SU-DHL-6 (cell line): Measurements from ENCODE around the gene NEU2.
"Not testable (repeated sequence)": the region's sequence is repeated elsewhere in the genome, so short reads cannot be mapped to it uniquely, and the experiment has no call there.

Experiments
- H2AFZ ChIP-seq: fragments of 200-600 bp; sonication (generic); 2 replicates; pipeline ENCODE4 v1.6.1; 2014; ENCODE audit warnings: low read depth, mild to moderate bottlenecking, moderate library complexity, mixed read lengths, antibody characterized with exemption, low read length; ENCODE audit not compliant: severe bottlenecking
- H3F3A ChIP-seq: fragments of 200-600 bp; shearing (Covaris generic); 2 replicates; pipeline ENCODE4 v1.6.0; 2016; ENCODE audit warnings: antibody characterized with exemption, mild to moderate bottlenecking; ENCODE audit not compliant: insufficient read depth
- H3K27ac ChIP-seq: fragments of 200-600 bp; sonication (generic); 2 replicates; pipeline ENCODE4 v1.5.1; 2016; ENCODE audit warnings: low read depth, mild to moderate bottlenecking, low read length, moderate library complexity, mixed read lengths
- H3K27me3 ChIP-seq: fragments of 200-600 bp; sonication (generic), shearing (Covaris generic); 2 replicates; pipeline ENCODE4 v1.6.0; 2014; ENCODE audit warnings: mild to moderate bottlenecking, low read length
- H3K36me3 ChIP-seq: fragments of 200-600 bp; sonication (generic); 2 replicates; pipeline ENCODE4 v1.6.1; 2014; ENCODE audit warnings: mild to moderate bottlenecking, low read length, mixed read lengths
- H3K4me2 ChIP-seq: fragments of 300-600, 200-600 bp; shearing (Covaris generic), sonication (generic); 2 replicates; pipeline ENCODE4 v1.6.0; 2014; ENCODE audit warnings: low read length, low read depth, mild to moderate bottlenecking; ENCODE audit not compliant: poor library complexity, severe bottlenecking
- H3K4me3 ChIP-seq: fragments of 200-600 bp; sonication (generic); 2 replicates; pipeline ENCODE4 v1.5.1; 2014; ENCODE audit warnings: antibody characterized with exemption, low read length, mild to moderate bottlenecking, mixed read lengths; ENCODE audit not compliant: insufficient read depth, poor library complexity, severe bottlenecking
- H3K79me2 ChIP-seq: fragments of 200-600 bp; sonication (generic); 2 replicates; pipeline ENCODE4 v1.6.1; 2014; ENCODE audit warnings: mild to moderate bottlenecking, low read length, moderate library complexity; ENCODE audit not compliant: insufficient read depth
- H3K9ac ChIP-seq: fragments of 200-600 bp; sonication (generic); 2 replicates; pipeline ENCODE4 v1.7.0; 2014; ENCODE audit warnings: mild to moderate bottlenecking, low read length
- H3K9me2 ChIP-seq: fragments of 200-600 bp; sonication (generic); replicated peaks from 2 replicates; pipeline ENCODE4 v1.6.1; 2014; ENCODE audit warnings: low read length; ENCODE audit not compliant: insufficient read depth
- H3K9me3 ChIP-seq: fragments of 200-600 bp; sonication (generic); 2 replicates; pipeline ENCODE4 v1.6.1; 2014; ENCODE audit warnings: low read length, mixed read lengths; ENCODE audit not compliant: insufficient read depth
- H4K20me1 ChIP-seq: fragments of 200-600 bp; sonication (generic); 2 replicates; pipeline ENCODE4 v1.6.1; 2014; ENCODE audit warnings: low read depth, mild to moderate bottlenecking, antibody characterized with exemption, low read length, moderate library complexity, mixed read lengths
- EZH2phosphoT487 ChIP-seq: fragments of 200-600 bp; sonication (generic), shearing (Covaris generic); conservative IDR thresholded peaks from 2 replicates; pipeline ENCODE4 v1.6.1; 2018; ENCODE audit warnings: mild to moderate bottlenecking, antibody characterized with exemption, low read length, moderate library complexity, mixed read lengths
- TF ChIP-seq, protein P1 (sequence below): fragments of 200-600 bp; sonication (generic); IDR thresholded peaks from one replicate; pipeline ENCODE4 v1.5.1; 2017; ENCODE audit warnings: antibody characterized with exemption, mild to moderate bottlenecking, low read length, moderate library complexity; ENCODE audit not compliant: insufficient read depth, poor library complexity, severe bottlenecking

NEU2 gene

DNA sequence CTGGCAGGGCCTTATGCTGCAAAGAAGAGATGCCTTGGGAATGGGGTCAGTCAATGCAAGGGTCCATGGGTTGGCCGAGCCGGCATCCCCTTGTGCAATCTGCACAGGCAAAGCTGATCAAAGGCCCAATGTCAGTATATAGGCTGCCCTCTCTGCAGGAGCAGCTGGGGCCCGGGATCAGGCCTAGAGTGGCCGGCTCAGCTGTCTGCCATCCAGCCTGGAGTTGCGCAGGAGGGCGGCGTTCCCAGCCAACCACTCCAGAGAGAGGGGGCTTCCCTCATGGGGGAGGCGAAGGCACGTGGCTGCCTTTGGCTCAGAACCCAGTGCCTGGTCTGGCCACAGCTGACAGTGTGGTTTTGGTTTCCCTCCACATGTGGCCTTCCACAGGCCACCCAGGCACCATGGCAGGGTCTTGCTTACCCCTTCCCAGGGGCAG is 31.5 kb downstream of the NEU2 start:
- Histone ChIP-seq H3K36me3 (no peaks in the 10 kb centered on the region), H3K9ac (no peak overlapping the region), H3K9me2 (no peaks in the 10 kb centered on the region), H3K79me2 (peaks cover 82% of the 10 kb centered on the region), H3K9me3 (no peaks in the 10 kb centered on the region), H4K20me1 (peaks cover 20% of the 10 kb centered on the region; the same call in 1 of the 2 replicates), H3K4me3 (no peak overlapping the region), H3F3A (peaks cover 10% of the 10 kb centered on the region), H3K27ac (no peak overlapping the region), H3K27me3 (no peaks in the 10 kb centered on the region), H3K4me2 (peak overlapping the region; percentile 75), H2AFZ (no peak overlapping the region)
- no peak for TF ChIP-seq EZH2phosphoT487
- TF ChIP-seq, protein P1, sequence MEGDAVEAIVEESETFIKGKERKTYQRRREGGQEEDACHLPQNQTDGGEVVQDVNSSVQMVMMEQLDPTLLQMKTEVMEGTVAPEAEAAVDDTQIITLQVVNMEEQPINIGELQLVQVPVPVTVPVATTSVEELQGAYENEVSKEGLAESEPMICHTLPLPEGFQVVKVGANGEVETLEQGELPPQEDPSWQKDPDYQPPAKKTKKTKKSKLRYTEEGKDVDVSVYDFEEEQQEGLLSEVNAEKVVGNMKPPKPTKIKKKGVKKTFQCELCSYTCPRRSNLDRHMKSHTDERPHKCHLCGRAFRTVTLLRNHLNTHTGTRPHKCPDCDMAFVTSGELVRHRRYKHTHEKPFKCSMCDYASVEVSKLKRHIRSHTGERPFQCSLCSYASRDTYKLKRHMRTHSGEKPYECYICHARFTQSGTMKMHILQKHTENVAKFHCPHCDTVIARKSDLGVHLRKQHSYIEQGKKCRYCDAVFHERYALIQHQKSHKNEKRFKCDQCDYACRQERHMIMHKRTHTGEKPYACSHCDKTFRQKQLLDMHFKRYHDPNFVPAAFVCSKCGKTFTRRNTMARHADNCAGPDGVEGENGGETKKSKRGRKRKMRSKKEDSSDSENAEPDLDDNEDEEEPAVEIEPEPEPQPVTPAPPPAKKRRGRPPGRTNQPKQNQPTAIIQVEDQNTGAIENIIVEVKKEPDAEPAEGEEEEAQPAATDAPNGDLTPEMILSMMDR, result no peak

DNA sequence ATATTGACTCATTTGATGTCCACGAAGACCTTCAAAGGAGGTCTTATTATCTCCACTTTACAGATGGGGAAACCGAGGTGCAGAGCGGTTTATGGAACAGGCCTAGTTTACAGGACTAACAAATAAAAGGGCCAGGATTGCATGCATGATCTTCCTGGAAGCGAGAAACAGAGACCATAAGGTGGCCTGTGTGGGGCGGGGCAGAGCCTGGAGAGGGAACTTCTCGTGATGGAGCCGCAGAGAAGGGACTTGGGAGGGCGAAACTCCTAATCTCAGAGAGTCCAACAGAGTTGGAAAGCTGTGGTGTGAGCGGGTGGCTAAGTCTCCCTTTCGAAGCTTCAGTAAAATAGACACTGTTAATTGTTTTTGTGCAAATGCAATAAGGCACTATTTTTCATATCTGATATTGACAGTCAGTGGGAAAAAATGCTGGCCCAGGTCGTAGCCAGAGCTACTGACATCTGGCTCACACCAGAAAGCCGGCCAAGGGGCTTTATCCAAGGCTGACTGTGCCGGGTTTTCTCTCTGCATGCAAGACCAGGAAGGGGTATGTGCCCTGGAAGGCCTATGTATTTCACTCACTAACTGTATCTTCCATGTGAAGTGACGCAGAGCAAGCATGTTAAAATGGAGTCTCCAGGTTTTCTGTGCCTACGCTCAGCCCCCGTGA is 32.2 kb downstream of the NEU2 start:
- Histone ChIP-seq H3F3A (peaks cover 17% of the 10 kb centered on the region), H3K27ac (no peak overlapping the region), H3K36me3 (0 out of 2 replicates have a peak, but pooled peaks cover 2% of the 10 kb centered on the region), H3K9ac (no peak overlapping the region), H4K20me1 (peaks cover 20% of the 10 kb centered on the region; the same call in 1 of the 2 replicates), H3K9me3 (no peaks in the 10 kb centered on the region), H3K4me2 (no peak overlapping the region), H3K9me2 (no peaks in the 10 kb centered on the region), H3K4me3 (no peak overlapping the region), H3K79me2 (peaks cover 89% of the 10 kb centered on the region), H2AFZ (no peak overlapping the region), H3K27me3 (no peaks in the 10 kb centered on the region)
- TF ChIP-seq, protein P1, result no peak
- no peak for TF ChIP-seq EZH2phosphoT487

DNA sequence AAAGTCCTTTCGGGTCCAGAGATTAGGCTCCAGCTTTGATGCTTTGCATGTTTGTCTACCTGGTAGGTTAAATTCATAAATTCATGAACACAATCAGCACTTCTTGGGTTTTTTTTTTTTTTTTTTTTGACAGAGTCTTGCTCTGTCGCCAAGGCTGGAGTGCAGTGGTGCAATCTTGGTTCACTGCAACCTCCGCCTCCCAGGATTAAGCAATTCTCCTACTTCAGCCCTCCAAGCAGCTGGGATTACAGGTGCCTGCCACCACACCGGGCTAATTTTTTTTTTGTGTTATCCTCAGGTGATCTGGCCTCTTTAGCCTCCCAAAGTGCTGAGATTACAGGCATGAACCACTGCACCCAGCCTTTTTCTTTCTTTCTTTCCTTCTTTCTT is 32.7 kb downstream of the NEU2 start:
- H3K4me2 ChIP-seq, H3K27ac ChIP-seq, H3K4me3 ChIP-seq, H3K27me3 ChIP-seq, H3K9me3 ChIP-seq, H3K9me2 ChIP-seq, H2AFZ ChIP-seq, H3K36me3 ChIP-seq, H3K9ac ChIP-seq: not testable (repeated sequence)
- Histone ChIP-seq H3F3A (peaks cover 22% of the 10 kb centered on the region), H3K79me2 (peaks cover 94% of the 10 kb centered on the region), H4K20me1 (peaks cover 20% of the 10 kb centered on the region; the same call in 1 of the 2 replicates)

DNA sequence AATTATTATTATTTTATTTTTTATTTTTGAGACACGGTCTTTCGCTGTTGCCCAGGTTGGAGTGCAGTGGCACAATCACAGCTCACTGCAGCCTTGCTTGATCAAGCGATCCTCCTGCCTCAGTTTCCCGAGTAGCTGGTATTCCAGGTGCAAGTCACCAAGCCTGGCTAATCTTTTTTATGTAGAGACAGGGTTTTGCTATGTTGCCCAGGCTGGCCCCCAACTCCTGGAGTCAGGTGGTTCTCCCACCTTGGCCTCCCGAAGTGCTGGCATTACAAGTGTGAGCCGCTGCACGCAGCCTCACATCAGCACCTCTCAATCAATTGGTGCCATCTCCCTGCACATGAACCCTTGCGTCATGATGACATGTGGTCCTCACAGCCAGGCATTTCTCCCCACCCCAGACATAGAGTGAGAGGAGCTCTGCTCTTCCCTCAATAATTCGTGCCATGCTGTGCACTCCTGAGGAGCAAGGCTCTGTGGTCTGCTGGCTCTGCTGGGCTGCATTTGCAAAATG is 33.5 kb downstream of the NEU2 start:
- Histone ChIP-seq H3K9ac (no peak overlapping the region), H3K9me2 (no peaks in the 10 kb centered on the region), H3K79me2 (peaks cover 96% of the 10 kb centered on the region), H3K4me3 (no peak overlapping the region), H3K27me3 (no peaks in the 10 kb centered on the region), H3K4me2 (no peak overlapping the region), H2AFZ (no peak overlapping the region), H3F3A (peaks cover 16% of the 10 kb centered on the region), H3K27ac (no peak overlapping the region), H4K20me1 (peaks cover 20% of the 10 kb centered on the region; the same call in 1 of the 2 replicates), H3K36me3 (0 out of 2 replicates have a peak, but pooled peaks cover 2% of the 10 kb centered on the region), H3K9me3 (no peaks in the 10 kb centered on the region)
- TF ChIP-seq EZH2phosphoT487, result no peak
- TF ChIP-seq, protein P1, result no peak
